ENCODE measurements around the gene PMEPA1.

DNA sequence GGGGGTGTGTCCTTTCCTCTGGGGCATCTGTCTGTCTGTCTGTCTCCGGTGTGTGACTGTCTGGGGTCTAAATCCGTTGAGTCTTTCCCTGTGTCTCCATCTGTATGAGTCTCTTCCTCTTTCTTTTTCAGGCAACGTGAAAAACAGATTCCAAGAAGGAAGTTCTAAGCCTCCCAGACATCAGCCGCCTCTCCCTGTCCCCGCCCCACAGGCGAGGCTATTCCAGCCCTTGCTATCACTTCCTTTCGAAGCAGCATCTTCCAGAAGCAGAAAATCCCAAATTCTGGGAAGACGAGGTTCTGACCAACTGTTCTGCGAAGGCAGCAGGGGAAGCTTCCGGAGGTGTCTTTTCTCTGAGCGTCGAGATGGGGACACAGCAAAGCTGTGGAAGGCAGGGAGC is 34.0 kb downstream of the PMEPA1 start:
- TF ChIP-seq CTCF (IDR thresholded peaks at IDR 0.05 in 2 of 3, conservative IDR thresholded peaks at IDR 0.05 in 1 of 3; ENCODE audit: control insufficient read depth in 2 of 3, extremely low read depth in 1 of 3, insufficient read depth in 1 of 3, low read depth in 3 of 3, low read length in 3 of 3) (no peak), FOS (IDR thresholded peaks at IDR 0.05; ENCODE audit: borderline replicate concordance, extremely low read depth, insufficient read length) (no peak), JUNB (IDR thresholded peaks at IDR 0.05) (no peak), TAF1 (IDR thresholded peaks at IDR 0.05; ENCODE audit: borderline replicate concordance, low read depth, low read length) (no peak), NKRF (conservative IDR thresholded peaks at IDR 0.05) (no peak), EZH2 (IDR thresholded peaks at IDR 0.05; ENCODE audit: borderline replicate concordance, control insufficient read depth, low read depth, low read length) (no peak), POLR2AphosphoS5 (IDR thresholded peaks at IDR 0.05; ENCODE audit: low read length) (no peak)
